GM12865 (cell line): ENCODE data around the gene FHL3.

Source experiments
- DNase-seq: peaks from one replicate; pipeline ENCODE4 v3.0.0; 2010; ENCODE audit warnings: low read depth
- H3K4me3 ChIP-seq: 2 replicates; pipeline ENCODE4 v1.5.1; 2011; ENCODE audit warnings: mild to moderate bottlenecking, low read depth, low read length, control low read depth
- CTCF ChIP-seq: IDR thresholded peaks from 2 replicates; pipeline ENCODE4 v1.5.1; 2011; ENCODE audit warnings: low read length, control low read depth, low read depth, inconsistent platforms; ENCODE audit not compliant: insufficient read depth; ENCODE audit errors: missing control alignments

The FHL3 gene

GRCh38 chr1:38026592-38027200, 21.4 kb upstream of the FHL3 start:
- no peak overlapping the region for H3K4me3 ChIP-seq
- DNase-seq = peak; percentile 72
- peak; percentile 66 for TF ChIP-seq CTCF

- H3K4me3 ChIP-seq = no peak overlapping the region
- no peak for DNase-seq
- TF ChIP-seq CTCF = no peak
Measured at GRCh38 chr1:38025664-38026063, 20.4 kb upstream of the FHL3 start.

- no peak for TF ChIP-seq CTCF
- no peak overlapping the region for H3K4me3 ChIP-seq
- DNase-seq = no peak
Measured at GRCh38 chr1:38025233-38025632, 19.9 kb upstream of the FHL3 start.

- TF ChIP-seq CTCF = no peak
- DNase-seq = no peak
- no peak overlapping the region for H3K4me3 ChIP-seq
Measured at GRCh38 chr1:38022810-38023209, 17.5 kb upstream of the FHL3 start.

GRCh38 chr1:38021969-38022368, 16.7 kb upstream of the FHL3 start:
- DNase-seq = no peak
- H3K4me3 ChIP-seq = no peak overlapping the region
- TF ChIP-seq CTCF = no peak

GRCh38 chr1:38020396-38020795, 15.1 kb upstream of the FHL3 start:
- DNase-seq = no peak
- H3K4me3 ChIP-seq = no peak overlapping the region
- no peak for TF ChIP-seq CTCF

GRCh38 chr1:38018864-38019343, 13.6 kb upstream of the FHL3 start:
- peak; percentile 33 for DNase-seq
- no peak overlapping the region for H3K4me3 ChIP-seq
- peak; percentile 39 for TF ChIP-seq CTCF
